ENCODE data around the gene SIPA1L2.

The SIPA1L2 gene

GRCh38 chr1:232622378-232622777 lies 7.6 kb downstream of the SIPA1L2 start (continued):
- TF ChIP-seq, protein P1, sequence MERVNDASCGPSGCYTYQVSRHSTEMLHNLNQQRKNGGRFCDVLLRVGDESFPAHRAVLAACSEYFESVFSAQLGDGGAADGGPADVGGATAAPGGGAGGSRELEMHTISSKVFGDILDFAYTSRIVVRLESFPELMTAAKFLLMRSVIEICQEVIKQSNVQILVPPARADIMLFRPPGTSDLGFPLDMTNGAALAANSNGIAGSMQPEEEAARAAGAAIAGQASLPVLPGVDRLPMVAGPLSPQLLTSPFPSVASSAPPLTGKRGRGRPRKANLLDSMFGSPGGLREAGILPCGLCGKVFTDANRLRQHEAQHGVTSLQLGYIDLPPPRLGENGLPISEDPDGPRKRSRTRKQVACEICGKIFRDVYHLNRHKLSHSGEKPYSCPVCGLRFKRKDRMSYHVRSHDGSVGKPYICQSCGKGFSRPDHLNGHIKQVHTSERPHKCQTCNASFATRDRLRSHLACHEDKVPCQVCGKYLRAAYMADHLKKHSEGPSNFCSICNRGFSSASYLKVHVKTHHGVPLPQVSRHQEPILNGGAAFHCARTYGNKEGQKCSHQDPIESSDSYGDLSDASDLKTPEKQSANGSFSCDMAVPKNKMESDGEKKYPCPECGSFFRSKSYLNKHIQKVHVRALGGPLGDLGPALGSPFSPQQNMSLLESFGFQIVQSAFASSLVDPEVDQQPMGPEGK (tag by site-specific recombination; IDR thresholded peaks at IDR 0.05): no peak
- TF ChIP-seq ZNF37A (tag by site-specific recombination; IDR thresholded peaks at IDR 0.05) (no peak), ZNF501 (tag by site-specific recombination; IDR thresholded peaks at IDR 0.05) (no peak), ZNF791 (tag by site-specific recombination; IDR thresholded peaks at IDR 0.05) (no peak), SETDB1 (IDR thresholded peaks at IDR 0.05; ENCODE audit: insufficient read length, low read length) (no peak), ZNF214 (tag by site-specific recombination; IDR thresholded peaks at IDR 0.05; ENCODE audit: borderline replicate concordance) (no peak), ZNF596 (tag by site-specific recombination; IDR thresholded peaks at IDR 0.05) (no peak), ZEB2 (tag by site-specific recombination; IDR thresholded peaks at IDR 0.05) (no peak), ZNF626 (tag by site-specific recombination; IDR thresholded peaks at IDR 0.05) (no peak), ZNF248 (tag by site-specific recombination; IDR thresholded peaks at IDR 0.05) (no peak), KLF10 (tag by site-specific recombination; IDR thresholded peaks at IDR 0.05) (peak; percentile 53; the same call in 1 of the 2 replicates), ZNF16 (tag by site-specific recombination; IDR thresholded peaks at IDR 0.05; ENCODE audit: low read depth) (no peak), KLF8 (tag by site-specific recombination; IDR thresholded peaks at IDR 0.05) (no peak), ZBTB48 (tag by site-specific recombination; IDR thresholded peaks at IDR 0.05) (no peak), ZSCAN30 (tag by site-specific recombination; IDR thresholded peaks at IDR 0.05) (0 out of 2 replicates have a peak, but pooled peaks have one; percentile 15), PRDM2 (tag by site-specific recombination; IDR thresholded peaks at IDR 0.05; ENCODE audit: borderline replicate concordance) (no peak), ZNF654 (tag by site-specific recombination; IDR thresholded peaks at IDR 0.05; ENCODE audit: low read depth) (no peak), ZBTB17 (tag by site-specific recombination; IDR thresholded peaks at IDR 0.05) (0 out of 2 replicates have a peak, but pooled peaks have one; percentile 21), ZNF785 (tag by site-specific recombination; IDR thresholded peaks at IDR 0.05) (no peak), ZNF121 (tag by site-specific recombination; IDR thresholded peaks at IDR 0.05) (no peak), ZBTB8A (tag by site-specific recombination; IDR thresholded peaks at IDR 0.05) (peak; percentile 62), ZNF114 (tag by site-specific recombination; IDR thresholded peaks at IDR 0.05) (no peak), ZNF558 (tag by site-specific recombination; IDR thresholded peaks at IDR 0.05) (no peak), ZNF473 (tag by site-specific recombination; IDR thresholded peaks at IDR 0.05) (no peak), ZNF670 (tag by site-specific recombination; IDR thresholded peaks at IDR 0.05; ENCODE audit: low read depth) (no peak), ZNF239 (tag by site-specific recombination; IDR thresholded peaks at IDR 0.05) (no peak), ZNF2 (tag by site-specific recombination; IDR thresholded peaks at IDR 0.05) (no peak)
- TF ChIP-seq, protein P2, sequence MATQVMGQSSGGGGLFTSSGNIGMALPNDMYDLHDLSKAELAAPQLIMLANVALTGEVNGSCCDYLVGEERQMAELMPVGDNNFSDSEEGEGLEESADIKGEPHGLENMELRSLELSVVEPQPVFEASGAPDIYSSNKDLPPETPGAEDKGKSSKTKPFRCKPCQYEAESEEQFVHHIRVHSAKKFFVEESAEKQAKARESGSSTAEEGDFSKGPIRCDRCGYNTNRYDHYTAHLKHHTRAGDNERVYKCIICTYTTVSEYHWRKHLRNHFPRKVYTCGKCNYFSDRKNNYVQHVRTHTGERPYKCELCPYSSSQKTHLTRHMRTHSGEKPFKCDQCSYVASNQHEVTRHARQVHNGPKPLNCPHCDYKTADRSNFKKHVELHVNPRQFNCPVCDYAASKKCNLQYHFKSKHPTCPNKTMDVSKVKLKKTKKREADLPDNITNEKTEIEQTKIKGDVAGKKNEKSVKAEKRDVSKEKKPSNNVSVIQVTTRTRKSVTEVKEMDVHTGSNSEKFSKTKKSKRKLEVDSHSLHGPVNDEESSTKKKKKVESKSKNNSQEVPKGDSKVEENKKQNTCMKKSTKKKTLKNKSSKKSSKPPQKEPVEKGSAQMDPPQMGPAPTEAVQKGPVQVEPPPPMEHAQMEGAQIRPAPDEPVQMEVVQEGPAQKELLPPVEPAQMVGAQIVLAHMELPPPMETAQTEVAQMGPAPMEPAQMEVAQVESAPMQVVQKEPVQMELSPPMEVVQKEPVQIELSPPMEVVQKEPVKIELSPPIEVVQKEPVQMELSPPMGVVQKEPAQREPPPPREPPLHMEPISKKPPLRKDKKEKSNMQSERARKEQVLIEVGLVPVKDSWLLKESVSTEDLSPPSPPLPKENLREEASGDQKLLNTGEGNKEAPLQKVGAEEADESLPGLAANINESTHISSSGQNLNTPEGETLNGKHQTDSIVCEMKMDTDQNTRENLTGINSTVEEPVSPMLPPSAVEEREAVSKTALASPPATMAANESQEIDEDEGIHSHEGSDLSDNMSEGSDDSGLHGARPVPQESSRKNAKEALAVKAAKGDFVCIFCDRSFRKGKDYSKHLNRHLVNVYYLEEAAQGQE (tag by site-specific recombination; IDR thresholded peaks at IDR 0.05): no peak
- TF ChIP-seq, protein P3, sequence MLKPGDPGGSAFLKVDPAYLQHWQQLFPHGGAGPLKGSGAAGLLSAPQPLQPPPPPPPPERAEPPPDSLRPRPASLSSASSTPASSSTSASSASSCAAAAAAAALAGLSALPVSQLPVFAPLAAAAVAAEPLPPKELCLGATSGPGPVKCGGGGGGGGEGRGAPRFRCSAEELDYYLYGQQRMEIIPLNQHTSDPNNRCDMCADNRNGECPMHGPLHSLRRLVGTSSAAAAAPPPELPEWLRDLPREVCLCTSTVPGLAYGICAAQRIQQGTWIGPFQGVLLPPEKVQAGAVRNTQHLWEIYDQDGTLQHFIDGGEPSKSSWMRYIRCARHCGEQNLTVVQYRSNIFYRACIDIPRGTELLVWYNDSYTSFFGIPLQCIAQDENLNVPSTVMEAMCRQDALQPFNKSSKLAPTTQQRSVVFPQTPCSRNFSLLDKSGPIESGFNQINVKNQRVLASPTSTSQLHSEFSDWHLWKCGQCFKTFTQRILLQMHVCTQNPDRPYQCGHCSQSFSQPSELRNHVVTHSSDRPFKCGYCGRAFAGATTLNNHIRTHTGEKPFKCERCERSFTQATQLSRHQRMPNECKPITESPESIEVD (tag by site-specific recombination; IDR thresholded peaks at IDR 0.05): peak; percentile 58; the same call in 1 of the 2 replicates

Measured in HEK293 (cell line).